Measurements from ENCODE around the gene MEPCE. TPM values are rescaled to one million over a fixed set of nuclear protein-coding genes. Genes with fewer than 3 reads are reported as not detected.
A peak's percentile ranks its signal among the peaks of the same experiment; 100 is the strongest.

The MEPCE gene
- total and polyA plus RNA-seq, 8 donors, result 11.1 to 20.7 (median 16.2) TPM

- no peak overlapping the region for H3K4me3 ChIP-seq
- intact Hi-C loops (cut with DNase I), result no loop called here
- H3K9me3 ChIP-seq, result no peaks in the 10 kb centered on the region
- FAIRE-seq, result no peak
- H3K36me3 ChIP-seq, result no peaks in the 10 kb centered on the region
- no peak for DNase-seq
- ATAC-seq, result no peak
- no peaks in the 10 kb centered on the region for H3K4me1 ChIP-seq
- no peak overlapping the region for H3K27ac ChIP-seq
- WGBS, 2 donors, result 28 to 35% methylated on average over 5 of the region's 5 CpGs
- H3K27me3 ChIP-seq, result no peaks in the 10 kb centered on the region
- no peak for TF ChIP-seq CTCF (IDR thresholded peaks at IDR 0.05)
Observed at GRCh38 chr7:100386940-100387339, 42.7 kb upstream of the MEPCE start.

- FAIRE-seq, result peak; percentile 20
- WGBS, 2 donors, result 80 to 81% methylated on average over 2 of the region's 2 CpGs
Observed at GRCh38 chr7:100387695-100388094, 41.9 kb upstream of the MEPCE start.

GRCh38 chr7:100389437-100390088, 40.1 kb upstream of the MEPCE start:
- H3K4me1 ChIP-seq, result no peaks in the 10 kb centered on the region
- intact Hi-C loops (cut with DNase I), result no loop called here
- TF ChIP-seq CTCF (IDR thresholded peaks at IDR 0.05), result no peak
- FAIRE-seq, result no peak
- no peaks in the 10 kb centered on the region for H3K9me3 ChIP-seq
- no peak for DNase-seq
- no peaks in the 10 kb centered on the region for H3K36me3 ChIP-seq
- no peak overlapping the region for H3K4me3 ChIP-seq
- WGBS, 2 donors, result 53% methylated on average over 9 of the region's 9 CpGs
- no peak overlapping the region for H3K27ac ChIP-seq
- ATAC-seq, result no peak
- H3K27me3 ChIP-seq, result no peaks in the 10 kb centered on the region

More at GRCh38 chr7:100387695-100388094, 41.9 kb upstream of the MEPCE start:
- Histone ChIP-seq H3K9me3 (no peaks in the 10 kb centered on the region), H3K4me1 (no peaks in the 10 kb centered on the region), H3K36me3 (no peaks in the 10 kb centered on the region), H3K27ac (no peak overlapping the region), H3K4me3 (no peak overlapping the region), H3K27me3 (no peaks in the 10 kb centered on the region)
- DNase-seq (no peak), ATAC-seq (no peak)
- no peak for TF ChIP-seq CTCF (IDR thresholded peaks at IDR 0.05)
- intact Hi-C loops (cut with DNase I), result no loop called here

GRCh38 chr7:100390286-100391009, 39.2 kb upstream of the MEPCE start:
- TF ChIP-seq CTCF (IDR thresholded peaks at IDR 0.05), result no peak
- no peaks in the 10 kb centered on the region for H3K27me3 ChIP-seq
- ATAC-seq (no peak), DNase-seq (no peak), FAIRE-seq (no peak)
- no peaks in the 10 kb centered on the region for H3K36me3 ChIP-seq
- H3K27ac ChIP-seq, result no peak overlapping the region
- H3K4me3 ChIP-seq, result no peak overlapping the region
- WGBS, 2 donors, result 52 to 56% methylated on average over 3 of the region's 3 CpGs
- no peaks in the 10 kb centered on the region for H3K4me1 ChIP-seq
- no peaks in the 10 kb centered on the region for H3K9me3 ChIP-seq
- intact Hi-C loops (cut with DNase I), result no loop called here

Measured in pancreas (tissue), 10 donors.